Hepatocyte (in vitro differentiated cells): ENCODE measurements around the gene CCR3. TPM values are rescaled to one million over a fixed set of nuclear protein-coding genes. Genes with fewer than 3 reads are reported as not detected.

Experiments used
- DNase-seq: peaks from one replicate; pipeline ENCODE4 v3.0.0-alpha.2; 2016; ENCODE audit warnings: low spot score
- H2AFZ ChIP-seq: fragments of 200-600 bp; sonication (generic); 2 replicates; pipeline ENCODE4 v1.6.0; 2016; ENCODE audit warnings: antibody characterized with exemption, mild to moderate bottlenecking
- H3K27ac ChIP-seq: fragments of 200-600 bp; sonication (generic); 2 replicates; pipeline ENCODE4 v1.5.1; 2016; ENCODE audit warnings: mild to moderate bottlenecking
- H3K27me3 ChIP-seq: fragments of 200-600 bp; sonication (generic); 2 replicates; pipeline ENCODE4 v1.6.1; 2016
- H3K36me3 ChIP-seq: fragments of 200-600 bp; sonication (generic); replicated peaks from 2 replicates; pipeline ENCODE4 v1.5.1; 2016; ENCODE audit warnings: low read depth; ENCODE audit not compliant: insufficient read depth
- H3K4me1 ChIP-seq: fragments of 200-600 bp; sonication (generic); 2 replicates; pipeline ENCODE4 v1.5.1; 2016; ENCODE audit warnings: mild to moderate bottlenecking, moderate library complexity; ENCODE audit not compliant: insufficient read depth
- H3K4me2 ChIP-seq: fragments of 200-600 bp; sonication (generic); 2 replicates; pipeline ENCODE4 v1.6.0; 2016
- H3K4me3 ChIP-seq: fragments of 200-600 bp; sonication (generic); 2 replicates; pipeline ENCODE4 v1.5.1; 2016; ENCODE audit warnings: mild to moderate bottlenecking
- H3K79me2 ChIP-seq: fragments of 200-600 bp; sonication (generic); 2 replicates; pipeline ENCODE4 v1.6.0; 2017; ENCODE audit warnings: mild to moderate bottlenecking
- H3K9me2 ChIP-seq: fragments of 200-600 bp; sonication (generic); replicated peaks from 2 replicates; pipeline ENCODE4 v1.6.0; 2017; ENCODE audit warnings: mild to moderate bottlenecking; ENCODE audit not compliant: insufficient read depth
- H3K9me3 ChIP-seq: fragments of 200-600 bp; sonication (generic); 2 replicates; pipeline ENCODE4 v1.5.1; 2016; ENCODE audit warnings: low read depth, mild to moderate bottlenecking
- H4K20me1 ChIP-seq: fragments of 200-600 bp; sonication (generic); 2 replicates; pipeline ENCODE4 v1.6.0; 2016; ENCODE audit warnings: mild to moderate bottlenecking; ENCODE audit not compliant: insufficient read depth, poor library complexity, severe bottlenecking
- CTCF ChIP-seq: fragments of 200-600 bp; sonication (generic); IDR thresholded peaks from 2 replicates; pipeline ENCODE4 v1.5.1; 2016; ENCODE audit warnings: antibody characterized with exemption, mild to moderate bottlenecking; ENCODE audit not compliant: poor library complexity
- EZH2 ChIP-seq: fragments of 200-600 bp; sonication (generic); IDR thresholded peaks from 2 replicates; pipeline ENCODE4 v1.6.1; 2016; ENCODE audit warnings: antibody characterized with exemption, mild to moderate bottlenecking, borderline replicate concordance
- EZH2phosphoT487 ChIP-seq: fragments of 200-600 bp; sonication (generic); IDR thresholded peaks from one replicate; pipeline ENCODE4 v1.6.1; 2018; ENCODE audit warnings: antibody characterized with exemption, mild to moderate bottlenecking, low read depth, moderate library complexity; ENCODE audit not compliant: unreplicated experiment, severe bottlenecking
- WGBS: methylation state at CpG from one replicate; pipeline ENCODE4 v1.1.6; 2016; ENCODE audit warnings: low lambda C conversion rate; ENCODE audit errors: missing lambda C conversion rate; 5-methylcytosine and 5-hydroxymethylcytosine counted together
- polyA plus RNA-seq: library from polyadenylated mRNA; unstranded; fragments of >200 nt; fragmentation: Nextera tagmentation; extraction: Ambion mirVana; gene quantifications from 2 replicates; pipeline ENCODE4 v1.2.1, GENCODE V29; 2016
- total RNA-seq: library from RNA; depleted of rRNA; stranded (reverse); fragments of >200 nt; gene quantifications from 2 replicates; pipeline ENCODE4 v1.2.3, GENCODE V29; 2014

The CCR3 gene
- total and polyA plus RNA-seq, 2 experiments from 2014 or later = 0.12 TPM; not detected in 1

- TF ChIP-seq CTCF = no peak
- TF ChIP-seq EZH2phosphoT487 = no peak
- TF ChIP-seq EZH2 = no peak
- H3K9me3 ChIP-seq = no peaks in the 10 kb centered on the region
- no peaks in the 10 kb centered on the region for H3K79me2 ChIP-seq
- no peak overlapping the region for H3K4me2 ChIP-seq
- H3K27me3 ChIP-seq = no peaks in the 10 kb centered on the region
- WGBS = 77% methylated on average over 4 of the region's 4 CpGs
- no peaks in the 10 kb centered on the region for H3K9me2 ChIP-seq
- no peaks in the 10 kb centered on the region for H4K20me1 ChIP-seq
- no peaks in the 10 kb centered on the region for H3K4me1 ChIP-seq
- DNase-seq = no peak
- H3K27ac ChIP-seq = no peak overlapping the region
- H3K4me3 ChIP-seq = no peak overlapping the region
- no peak overlapping the region for H2AFZ ChIP-seq
- H3K36me3 ChIP-seq = no peaks in the 10 kb centered on the region
Measured at GRCh38 chr3:46282041-46282440, 39.8 kb downstream of the CCR3 start.

GRCh38 chr3:46282696-46283095 is 40.4 kb downstream of the CCR3 start:
- no peak overlapping the region for H3K4me3 ChIP-seq
- H3K27ac ChIP-seq = no peak overlapping the region
- H3K9me3 ChIP-seq = no peaks in the 10 kb centered on the region
- no peak for DNase-seq
- TF ChIP-seq EZH2phosphoT487 (no peak), EZH2 (no peak), CTCF (no peak)
- no peak overlapping the region for H2AFZ ChIP-seq
- H3K4me2 ChIP-seq = no peak overlapping the region
- H3K27me3 ChIP-seq = no peaks in the 10 kb centered on the region
- H3K4me1 ChIP-seq = no peaks in the 10 kb centered on the region
- H3K79me2 ChIP-seq = no peaks in the 10 kb centered on the region
- no peaks in the 10 kb centered on the region for H3K9me2 ChIP-seq
- no peaks in the 10 kb centered on the region for H4K20me1 ChIP-seq
- no peaks in the 10 kb centered on the region for H3K36me3 ChIP-seq
- 93% methylated on average over 2 of the region's 2 CpGs for WGBS

GRCh38 chr3:46283881-46284450 is 41.7 kb downstream of the CCR3 start:
- Histone ChIP-seq H3K4me3 (no peak overlapping the region), H3K27me3 (no peaks in the 10 kb centered on the region), H3K4me1 (no peaks in the 10 kb centered on the region), H3K9me2 (no peaks in the 10 kb centered on the region), H2AFZ (no peak overlapping the region), H4K20me1 (no peaks in the 10 kb centered on the region), H3K9me3 (no peaks in the 10 kb centered on the region), H3K79me2 (no peaks in the 10 kb centered on the region), H3K27ac (no peak overlapping the region), H3K36me3 (no peaks in the 10 kb centered on the region), H3K4me2 (no peak overlapping the region)
- WGBS = 97% methylated on average over 2 of the region's 2 CpGs
- DNase-seq = no peak
- no peak for TF ChIP-seq CTCF
- no peak for TF ChIP-seq EZH2
- TF ChIP-seq EZH2phosphoT487 = no peak
